HUES48 (cell line): ENCODE results near the gene RPTOR.
"Not testable (repeated sequence)": the region's sequence is repeated elsewhere in the genome, so short reads cannot be mapped to it uniquely, and the experiment has no call there.

Source experiments
- H3K27ac ChIP-seq: one replicate; pipeline ENCODE4 v1.7.0; 2013; ENCODE audit warnings: low read depth, low read length, inconsistent platforms
- H3K27me3 ChIP-seq: 2 replicates; pipeline ENCODE4 v1.6.1; 2013; ENCODE audit warnings: mild to moderate bottlenecking, low read length; ENCODE audit not compliant: control insufficient read depth, insufficient read depth
- H3K36me3 ChIP-seq: 2 replicates; pipeline ENCODE4 v1.6.1; 2013; ENCODE audit warnings: low read length; ENCODE audit not compliant: control insufficient read depth, insufficient read depth
- H3K4me1 ChIP-seq: 2 replicates; pipeline ENCODE4 v1.6.1; 2013; ENCODE audit warnings: mild to moderate bottlenecking, low read length; ENCODE audit not compliant: control insufficient read depth, insufficient read depth
- H3K4me3 ChIP-seq: 2 replicates; pipeline ENCODE4 v1.5.1; 2013; ENCODE audit warnings: mild to moderate bottlenecking, low read depth, low read length
- H3K9ac ChIP-seq: 2 replicates; pipeline ENCODE4 v1.6.1; 2013; ENCODE audit warnings: mild to moderate bottlenecking, low read depth, low read length, moderate library complexity
- H3K9me3 ChIP-seq: 2 replicates; pipeline ENCODE4 v1.6.1; 2013; ENCODE audit warnings: low read length; ENCODE audit not compliant: control insufficient read depth, insufficient read depth

The RPTOR gene

GRCh38 chr17:80807014-80807413 lies 262.4 kb downstream of the RPTOR start:
- H3K9ac ChIP-seq: no peak overlapping the region
- H3K27ac ChIP-seq: no peak overlapping the region
- no peaks in the 10 kb centered on the region for H3K27me3 ChIP-seq
- no peak overlapping the region for H3K4me3 ChIP-seq
- no peaks in the 10 kb centered on the region for H3K9me3 ChIP-seq
- no peaks in the 10 kb centered on the region for H3K4me1 ChIP-seq
- no peaks in the 10 kb centered on the region for H3K36me3 ChIP-seq

GRCh38 chr17:80807882-80808281 lies 263.2 kb downstream of the RPTOR start:
- no peaks in the 10 kb centered on the region for H3K4me1 ChIP-seq
- no peaks in the 10 kb centered on the region for H3K27me3 ChIP-seq
- no peak overlapping the region for H3K9ac ChIP-seq
- no peak overlapping the region for H3K27ac ChIP-seq
- H3K36me3 ChIP-seq: no peaks in the 10 kb centered on the region
- no peaks in the 10 kb centered on the region for H3K9me3 ChIP-seq
- H3K4me3 ChIP-seq: no peak overlapping the region

GRCh38 chr17:80811181-80812105 lies 266.8 kb downstream of the RPTOR start:
- Histone ChIP-seq H3K27me3 (no peaks in the 10 kb centered on the region), H3K36me3 (no peaks in the 10 kb centered on the region), H3K9ac (no peak overlapping the region), H3K4me3 (no peak overlapping the region), H3K4me1 (no peaks in the 10 kb centered on the region), H3K27ac (no peak overlapping the region), H3K9me3 (no peaks in the 10 kb centered on the region)

- no peak overlapping the region for H3K4me3 ChIP-seq
- no peak overlapping the region for H3K27ac ChIP-seq
- H3K4me1 ChIP-seq: no peaks in the 10 kb centered on the region
- no peaks in the 10 kb centered on the region for H3K36me3 ChIP-seq
- no peaks in the 10 kb centered on the region for H3K27me3 ChIP-seq
- no peaks in the 10 kb centered on the region for H3K9me3 ChIP-seq
- no peak overlapping the region for H3K9ac ChIP-seq
Measured at GRCh38 chr17:80812362-80813088, 267.9 kb downstream of the RPTOR start.

GRCh38 chr17:80813318-80813717 lies 268.7 kb downstream of the RPTOR start:
- no peak overlapping the region for H3K27ac ChIP-seq
- H3K4me3 ChIP-seq: no peak overlapping the region
- no peaks in the 10 kb centered on the region for H3K27me3 ChIP-seq
- H3K9me3 ChIP-seq: no peaks in the 10 kb centered on the region
- no peaks in the 10 kb centered on the region for H3K36me3 ChIP-seq
- H3K9ac ChIP-seq: no peak overlapping the region
- no peaks in the 10 kb centered on the region for H3K4me1 ChIP-seq

- Histone ChIP-seq H3K4me3 (no peak overlapping the region), H3K9me3 (no peaks in the 10 kb centered on the region), H3K27me3 (no peaks in the 10 kb centered on the region)
Measured at GRCh38 chr17:80814491-80814890, 269.9 kb downstream of the RPTOR start.

GRCh38 chr17:80815151-80815681 lies 270.6 kb downstream of the RPTOR start:
- no peaks in the 10 kb centered on the region for H3K27me3 ChIP-seq
- no peak overlapping the region for H3K4me3 ChIP-seq
- no peaks in the 10 kb centered on the region for H3K9me3 ChIP-seq
- no peak overlapping the region for H3K9ac ChIP-seq
- no peaks in the 10 kb centered on the region for H3K4me1 ChIP-seq
- H3K27ac ChIP-seq: no peak overlapping the region
- no peaks in the 10 kb centered on the region for H3K36me3 ChIP-seq

More at GRCh38 chr17:80814491-80814890, 269.9 kb downstream of the RPTOR start:
- Histone ChIP-seq H3K9ac (no peak overlapping the region), H3K27ac (no peak overlapping the region), H3K4me1 (no peaks in the 10 kb centered on the region), H3K36me3 (no peaks in the 10 kb centered on the region)

GRCh38 chr17:80815718-80816117 lies 271.1 kb downstream of the RPTOR start:
- H3K4me1 ChIP-seq, H3K36me3 ChIP-seq, H3K9ac ChIP-seq, H3K4me3 ChIP-seq, H3K27ac ChIP-seq, H3K27me3 ChIP-seq, H3K9me3 ChIP-seq: not testable (repeated sequence)

- Histone ChIP-seq H3K27me3 (no peaks in the 10 kb centered on the region), H3K9me3 (no peaks in the 10 kb centered on the region), H3K4me1 (no peaks in the 10 kb centered on the region), H3K9ac (no peak overlapping the region), H3K36me3 (no peaks in the 10 kb centered on the region), H3K4me3 (no peak overlapping the region), H3K27ac (no peak overlapping the region)
Measured at GRCh38 chr17:80816241-80817103, 271.8 kb downstream of the RPTOR start.

- H3K4me3 ChIP-seq: no peak overlapping the region
- H3K27ac ChIP-seq: no peak overlapping the region
- H3K9me3 ChIP-seq: no peaks in the 10 kb centered on the region
- no peaks in the 10 kb centered on the region for H3K36me3 ChIP-seq
- no peak overlapping the region for H3K9ac ChIP-seq
- no peaks in the 10 kb centered on the region for H3K4me1 ChIP-seq
- no peaks in the 10 kb centered on the region for H3K27me3 ChIP-seq
Measured at GRCh38 chr17:80817321-80817845, 272.7 kb downstream of the RPTOR start.
